HFFc6 (cell line): ENCODE data around the gene MYO1D. TPM values are rescaled to one million over a fixed set of nuclear protein-coding genes. Genes with fewer than 3 reads are reported as not detected.

ENCODE experiments used
- DNase-seq: peaks from one replicate; pipeline ENCODE4 v3.0.0-alpha.2; 2018
- H3K27ac Mint-ChIP-seq: 2 replicates; pipeline ENCODE4 v1.8.0; 2020; ENCODE audit warnings: mild to moderate bottlenecking, mixed read lengths
- H3K27me3 Mint-ChIP-seq: 2 replicates; pipeline ENCODE4 v1.8.0; 2021; ENCODE audit warnings: mild to moderate bottlenecking, moderate library complexity, mixed read lengths; ENCODE audit not compliant: insufficient read depth
- H3K36me3 Mint-ChIP-seq: 2 replicates; pipeline ENCODE4 v1.8.0; 2021; ENCODE audit warnings: low read depth, mixed read lengths
- H3K4me1 Mint-ChIP-seq: 2 replicates; pipeline ENCODE4 v1.8.0; 2020; ENCODE audit warnings: low read depth, mixed read lengths
- H3K4me3 Mint-ChIP-seq: 2 replicates; pipeline ENCODE4 v1.8.0; 2020; ENCODE audit warnings: mild to moderate bottlenecking, moderate library complexity, mixed read lengths
- H3K9me3 Mint-ChIP-seq: 2 replicates; pipeline ENCODE4 v1.8.0; 2020; ENCODE audit warnings: mild to moderate bottlenecking, mixed read lengths
- total RNA-seq, 6 experiments: library from RNA; stranded (reverse); fragmentation: NEBNext Ultra II Directional; extraction: Animal tissue kit (Norgen Biotek cat#: 25700); gene quantifications; 2 replicates in 1 of 6; 3 replicates in 5 of 6; pipeline ENCODE4 v1.2.3, GENCODE V29; 2021
- TF ChIP-seq, protein P1 (sequence below): fragments of 200-600 bp; sonication (generic); IDR thresholded peaks from 2 replicates; pipeline ENCODE4 v1.5.0; 2021; ENCODE audit warnings: antibody characterized with exemption, mild to moderate bottlenecking

Gene MYO1D
- total RNA-seq, 6 experiments from 2014 or later: 3.8 to 28.8 (median 4.8) TPM

DNA sequence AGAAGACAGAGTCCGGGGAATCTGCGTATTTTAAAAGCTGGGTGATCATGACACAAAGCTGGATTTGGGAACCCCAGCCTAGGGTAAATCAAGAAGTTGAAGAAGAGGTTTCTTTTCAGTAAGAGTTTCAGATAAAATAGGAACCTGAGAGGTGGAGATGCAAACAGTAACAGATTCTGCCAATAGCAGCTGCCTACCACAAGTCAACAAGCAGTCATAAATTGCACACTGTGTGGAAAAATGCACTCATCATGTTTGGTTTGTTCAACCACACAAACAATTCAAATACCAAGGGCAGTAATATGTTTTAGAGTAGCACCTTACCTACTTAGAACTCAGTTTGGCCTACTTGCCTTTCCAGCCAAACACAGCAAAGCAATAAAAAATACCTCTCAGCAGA is 14.0 kb downstream of the MYO1D start:
- Mint-ChIP-seq H3K4me3 (no peak overlapping the region), H3K27me3 (no peaks in the 10 kb centered on the region; the same call in 1 of the 2 replicates), H3K4me1 (peaks cover 18% of the 10 kb centered on the region), H3K9me3 (no peaks in the 10 kb centered on the region), H3K27ac (peak overlapping the region; percentile 62; the same call in 1 of the 2 replicates), H3K36me3 (no peaks in the 10 kb centered on the region)
- TF ChIP-seq, protein P1, sequence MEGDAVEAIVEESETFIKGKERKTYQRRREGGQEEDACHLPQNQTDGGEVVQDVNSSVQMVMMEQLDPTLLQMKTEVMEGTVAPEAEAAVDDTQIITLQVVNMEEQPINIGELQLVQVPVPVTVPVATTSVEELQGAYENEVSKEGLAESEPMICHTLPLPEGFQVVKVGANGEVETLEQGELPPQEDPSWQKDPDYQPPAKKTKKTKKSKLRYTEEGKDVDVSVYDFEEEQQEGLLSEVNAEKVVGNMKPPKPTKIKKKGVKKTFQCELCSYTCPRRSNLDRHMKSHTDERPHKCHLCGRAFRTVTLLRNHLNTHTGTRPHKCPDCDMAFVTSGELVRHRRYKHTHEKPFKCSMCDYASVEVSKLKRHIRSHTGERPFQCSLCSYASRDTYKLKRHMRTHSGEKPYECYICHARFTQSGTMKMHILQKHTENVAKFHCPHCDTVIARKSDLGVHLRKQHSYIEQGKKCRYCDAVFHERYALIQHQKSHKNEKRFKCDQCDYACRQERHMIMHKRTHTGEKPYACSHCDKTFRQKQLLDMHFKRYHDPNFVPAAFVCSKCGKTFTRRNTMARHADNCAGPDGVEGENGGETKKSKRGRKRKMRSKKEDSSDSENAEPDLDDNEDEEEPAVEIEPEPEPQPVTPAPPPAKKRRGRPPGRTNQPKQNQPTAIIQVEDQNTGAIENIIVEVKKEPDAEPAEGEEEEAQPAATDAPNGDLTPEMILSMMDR: no peak
- no peak for DNase-seq

GRCh38 chr17:32861981-32862380 is 14.9 kb downstream of the MYO1D start:
- peaks cover 18% of the 10 kb centered on the region for H3K4me1 Mint-ChIP-seq
- no peak for DNase-seq
- H3K9me3 Mint-ChIP-seq: no peaks in the 10 kb centered on the region
- no peaks in the 10 kb centered on the region; the same call in 1 of the 2 replicates for H3K27me3 Mint-ChIP-seq
- H3K4me3 Mint-ChIP-seq: no peak overlapping the region
- H3K36me3 Mint-ChIP-seq: no peaks in the 10 kb centered on the region
- no peak overlapping the region for H3K27ac Mint-ChIP-seq
- TF ChIP-seq, protein P1: no peak

- Mint-ChIP-seq H3K36me3 (no peaks in the 10 kb centered on the region), H3K4me3 (no peak overlapping the region), H3K9me3 (no peaks in the 10 kb centered on the region), H3K27me3 (no peaks in the 10 kb centered on the region), H3K4me1 (peaks cover 18% of the 10 kb centered on the region), H3K27ac (no peak overlapping the region)
- DNase-seq: no peak
- TF ChIP-seq, protein P1: no peak
Observed at GRCh38 chr17:32859857-32860525, 16.9 kb downstream of the MYO1D start.

DNA sequence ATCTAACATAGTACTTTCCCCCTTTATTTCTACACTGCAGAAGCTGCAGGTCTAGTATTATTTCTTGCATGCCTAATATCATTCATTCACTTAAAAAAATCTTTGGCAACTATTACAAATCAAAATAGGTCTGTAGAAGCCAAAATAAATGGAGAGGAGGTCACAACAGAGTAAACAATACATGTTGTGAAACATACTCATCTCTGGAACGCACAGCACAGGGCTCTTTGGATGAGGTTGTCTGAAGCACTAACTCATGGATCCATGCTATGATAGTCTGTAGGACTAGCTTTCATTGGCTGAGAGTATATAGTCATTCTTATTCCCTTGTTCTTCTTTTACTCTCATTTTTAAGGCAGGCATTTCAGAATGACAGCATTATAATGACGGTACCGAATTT is 21.3 kb downstream of the MYO1D start:
- H3K36me3 Mint-ChIP-seq: no peaks in the 10 kb centered on the region
- no peaks in the 10 kb centered on the region for H3K9me3 Mint-ChIP-seq
- TF ChIP-seq, protein P1: no peak
- no peak overlapping the region for H3K27ac Mint-ChIP-seq
- H3K4me1 Mint-ChIP-seq: peaks cover 17% of the 10 kb centered on the region
- H3K4me3 Mint-ChIP-seq: no peak overlapping the region
- no peak for DNase-seq
- H3K27me3 Mint-ChIP-seq: no peaks in the 10 kb centered on the region

DNA sequence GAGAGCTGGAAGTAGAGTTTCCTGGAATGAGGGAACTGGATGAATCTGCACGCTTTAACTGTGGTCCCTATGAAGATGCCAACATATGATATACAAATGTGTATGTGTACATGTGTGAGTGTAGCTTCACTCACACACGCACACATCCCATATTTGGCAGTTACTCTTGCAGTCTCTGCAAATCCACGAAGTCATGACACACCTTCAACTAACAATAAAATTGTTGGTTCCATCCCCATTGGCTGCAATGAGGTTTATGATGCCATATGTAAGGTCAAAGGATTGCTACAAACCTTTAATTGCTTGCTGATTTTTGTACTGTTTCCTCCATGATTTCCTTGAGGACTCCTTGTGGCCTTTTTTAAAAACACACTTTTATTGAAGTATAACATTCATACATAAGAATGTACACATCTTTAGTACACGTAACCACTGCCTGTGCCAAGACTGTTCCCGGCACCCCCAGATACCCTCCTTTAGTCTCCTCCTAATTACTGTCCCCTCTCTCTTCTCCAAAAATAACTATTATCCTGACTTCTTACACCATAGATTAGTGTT is 22.0 kb downstream of the MYO1D start:
- H3K4me3 Mint-ChIP-seq: no peak overlapping the region
- H3K9me3 Mint-ChIP-seq: no peaks in the 10 kb centered on the region
- H3K27me3 Mint-ChIP-seq: no peaks in the 10 kb centered on the region
- no peak overlapping the region for H3K27ac Mint-ChIP-seq
- H3K4me1 Mint-ChIP-seq: peaks cover 17% of the 10 kb centered on the region
- no peak for DNase-seq
- TF ChIP-seq, protein P1: no peak
- no peaks in the 10 kb centered on the region for H3K36me3 Mint-ChIP-seq
